Stimulated activated CD8-positive, alpha-beta memory T cell treated with anti-CD3 and anti-CD28 coated beads, Interleukin-4, amount 100 ng/mL, for 24 hours (primary cell): ENCODE measurements around the gene DGKB.

Experiments used
- DNase-seq: peaks from one replicate; pipeline ENCODE4 v3.0.0-alpha.2; 2020; ENCODE audit warnings: low read depth

Gene DGKB

DNA sequence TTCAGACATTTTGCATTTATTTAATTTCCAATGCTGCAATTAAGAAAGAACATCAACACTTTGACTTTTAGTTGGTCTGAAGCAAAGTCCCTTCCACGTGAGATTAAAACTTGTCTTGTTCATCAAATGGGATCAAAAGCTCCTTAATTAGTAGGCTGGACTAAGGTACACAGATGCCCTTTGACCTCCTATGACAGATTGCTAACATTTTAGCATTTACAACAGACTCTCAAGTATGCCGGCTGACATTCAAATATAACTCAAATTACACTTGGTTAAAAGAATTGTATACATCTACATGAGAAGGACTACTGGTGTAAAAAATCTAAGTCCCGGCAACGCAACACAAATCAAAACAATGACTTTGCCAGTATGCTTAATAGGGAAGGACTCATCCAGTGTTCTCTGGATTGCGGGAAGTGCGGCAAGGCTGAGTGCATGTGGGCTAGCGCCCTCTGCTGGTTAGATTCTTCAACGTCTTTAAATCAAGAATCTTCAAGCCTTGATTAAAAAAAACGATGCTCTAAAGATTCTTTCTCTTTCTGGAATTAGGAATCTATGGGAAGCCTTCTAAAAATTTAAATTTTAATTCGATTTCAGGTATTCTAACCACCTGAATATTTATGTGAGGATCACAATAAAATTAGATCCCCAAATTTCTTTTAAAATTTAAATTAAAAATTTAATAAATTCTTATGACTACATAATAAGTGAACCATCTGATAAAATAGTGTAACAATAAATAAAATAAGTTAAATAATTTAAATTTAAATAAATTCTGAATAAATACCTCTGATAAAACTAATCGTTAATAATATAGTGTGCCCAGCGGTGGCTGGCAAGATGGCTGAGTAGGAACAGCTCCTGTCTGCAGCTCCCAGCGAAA, 444.7 kb downstream of the DGKB start:
- DNase-seq: peak; percentile 10

DNA sequence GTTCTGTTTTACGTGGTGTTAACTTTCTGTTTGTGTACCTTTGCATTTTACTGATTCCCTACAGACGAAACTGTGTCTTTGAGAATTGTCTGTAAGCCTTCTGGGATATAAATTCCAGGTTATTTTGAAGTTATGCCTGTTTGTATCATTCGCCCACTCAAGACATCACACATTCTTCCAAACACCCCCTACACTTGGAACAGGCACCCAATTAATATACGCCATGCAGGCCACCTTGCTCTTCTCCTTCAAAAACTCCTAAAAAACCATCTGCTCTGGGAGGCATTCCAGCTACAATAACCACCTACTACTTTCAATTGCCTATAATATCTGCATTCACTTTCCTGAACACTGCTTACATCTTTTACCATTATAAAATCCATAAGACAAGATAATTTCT, 453.3 kb downstream of the DGKB start:
- no peak for DNase-seq

DNA sequence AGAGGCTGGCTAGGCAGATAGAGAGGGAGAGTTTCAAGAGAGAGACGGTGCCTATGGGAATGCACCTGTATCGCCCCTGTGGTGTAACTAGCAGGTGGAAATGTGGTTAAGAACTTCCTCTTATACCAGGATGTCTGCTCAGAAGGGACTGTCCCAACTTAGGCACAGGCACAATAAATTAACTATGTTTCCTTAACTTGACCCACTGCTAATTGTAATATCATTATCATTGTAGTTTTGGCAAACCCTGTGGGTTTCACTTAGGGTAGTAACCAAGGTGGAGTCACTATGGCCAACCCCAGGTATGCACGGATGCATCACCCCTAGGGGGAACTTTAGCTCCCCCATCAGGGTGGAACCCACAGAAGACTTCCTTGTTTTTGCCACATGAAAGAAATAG, 455.7 kb downstream of the DGKB start:
- no peak for DNase-seq

- no peak for DNase-seq
These were observed 456.3 kb downstream of the DGKB start for GRCh38 chr7:14446219-14446618.

GRCh38 chr7:14438366-14438765, 464.2 kb downstream of the DGKB start:
- DNase-seq: no peak

- no peak for DNase-seq
These were observed 465.7 kb downstream of the DGKB start for GRCh38 chr7:14436878-14437277.

DNA sequence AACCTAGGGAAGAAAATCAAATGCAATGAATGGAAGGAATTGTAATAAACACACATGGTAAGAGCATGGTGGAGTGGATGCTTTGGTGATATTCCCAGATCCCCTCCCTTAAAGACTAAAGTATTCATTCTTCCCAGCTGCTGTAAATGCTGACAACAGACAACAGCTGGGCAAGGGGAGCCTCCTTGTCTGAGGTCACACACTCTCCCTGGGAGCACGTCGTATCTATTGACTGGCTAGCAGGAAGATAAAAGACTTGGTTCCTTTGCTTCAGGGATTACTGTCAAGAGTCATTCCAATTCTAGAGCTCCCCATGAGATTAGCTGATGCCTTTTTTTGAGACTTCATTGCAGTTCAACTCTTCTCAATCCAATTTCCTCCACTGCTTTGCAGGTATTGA, 469.6 kb downstream of the DGKB start:
- DNase-seq: no peak

- DNase-seq: no peak
These were observed 471.6 kb downstream of the DGKB start for GRCh38 chr7:14430926-14431325.

GRCh38 chr7:14425559-14425958, 477.0 kb downstream of the DGKB start:
- DNase-seq: no peak

DNA sequence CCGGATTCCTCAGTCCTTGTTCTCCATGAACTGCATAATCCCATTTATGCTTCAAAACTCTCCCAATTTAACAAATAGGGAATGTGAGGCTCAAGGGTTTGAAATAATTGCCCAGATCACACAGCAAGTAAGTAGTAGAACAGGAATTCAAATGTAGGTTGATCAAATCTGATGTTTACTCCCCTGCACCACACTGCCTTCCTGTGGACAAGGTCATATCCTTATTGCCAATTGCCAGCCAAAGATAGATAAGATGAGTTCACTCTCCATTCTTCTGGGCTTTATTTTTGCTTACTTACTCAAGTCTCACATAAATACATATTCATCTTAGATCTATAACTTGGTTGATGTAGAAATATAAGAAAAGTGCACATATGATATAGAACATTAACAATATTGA, 477.9 kb downstream of the DGKB start:
- no peak for DNase-seq

DNA sequence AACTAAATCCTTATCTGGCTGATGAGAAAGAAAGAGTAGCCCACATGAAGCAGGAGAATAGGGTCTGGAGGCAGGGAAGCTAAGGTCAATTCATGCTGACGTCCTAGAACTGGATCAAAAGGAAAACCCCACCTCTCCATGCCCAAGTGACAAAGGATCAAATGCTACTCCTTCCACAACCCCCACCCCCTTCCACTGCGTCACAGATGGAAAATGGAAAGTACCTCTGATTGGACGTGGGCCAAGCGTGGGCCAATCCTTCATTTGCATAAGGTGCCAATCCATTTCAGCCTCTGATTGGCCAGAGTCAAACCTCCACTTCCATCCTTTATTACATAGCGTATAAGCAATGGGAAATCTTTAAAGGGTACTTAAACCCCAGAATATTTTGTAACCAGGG, 481.8 kb downstream of the DGKB start:
- DNase-seq: no peak

GRCh38 chr7:14419531-14419930, 483.0 kb downstream of the DGKB start:
- no peak for DNase-seq

- no peak for DNase-seq
These were observed 483.9 kb downstream of the DGKB start for GRCh38 chr7:14418633-14419032.

DNA sequence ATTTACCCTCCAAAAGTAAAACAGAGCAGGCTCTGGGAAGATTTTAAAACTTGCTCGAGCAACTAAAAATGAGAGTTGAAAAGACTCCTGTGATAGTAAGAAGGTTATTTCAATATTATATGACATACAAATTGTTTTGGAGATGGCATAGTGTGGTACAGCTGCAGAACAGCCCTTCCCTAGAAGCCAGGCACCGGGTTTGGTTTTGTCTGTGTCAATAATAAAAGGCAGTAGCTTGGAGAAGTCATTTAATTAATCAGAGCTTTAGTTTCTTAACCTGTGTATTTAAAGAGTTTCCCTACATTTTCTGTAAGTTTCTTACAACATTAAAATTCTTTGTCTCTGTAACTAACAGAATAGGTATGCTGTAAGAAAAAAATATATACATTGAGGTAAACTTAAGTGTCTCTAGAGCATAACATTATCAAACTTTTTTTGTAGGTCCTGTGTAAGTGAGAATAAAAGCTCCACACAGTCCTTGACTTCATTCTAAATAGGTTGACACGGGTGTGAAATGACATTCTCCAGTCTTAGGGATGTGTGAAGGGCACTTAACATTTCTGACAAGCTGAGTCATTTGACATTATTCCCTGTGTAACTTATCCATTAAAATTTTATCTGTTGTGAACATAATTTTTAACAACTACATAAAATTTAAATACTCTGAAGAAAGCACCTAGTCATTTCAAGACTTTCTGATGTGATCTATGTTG, 488.1 kb downstream of the DGKB start:
- DNase-seq: no peak

- DNase-seq: no peak
These were observed 495.1 kb downstream of the DGKB start for GRCh38 chr7:14407246-14408015.

- DNase-seq: no peak
These were observed 499.0 kb downstream of the DGKB start for GRCh38 chr7:14403587-14403986.

DNA sequence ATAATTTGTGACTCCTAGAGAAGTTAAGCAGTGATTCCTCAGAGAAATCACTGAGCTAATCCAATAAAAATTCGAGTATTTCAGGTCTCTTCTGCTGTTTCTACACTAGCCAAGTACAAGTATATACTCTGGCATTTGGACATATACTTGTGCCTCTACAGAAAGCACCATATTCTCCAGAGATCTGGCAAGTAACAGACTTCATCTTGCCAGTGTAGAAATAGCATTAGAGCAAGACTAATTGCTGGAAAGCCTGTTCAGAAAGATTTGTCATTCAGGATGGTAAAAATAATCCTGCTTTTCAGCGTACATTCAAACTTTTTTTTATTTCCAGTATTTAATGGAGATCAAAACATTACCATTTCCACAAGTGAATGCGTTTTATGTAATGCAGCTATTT, 502.3 kb downstream of the DGKB start:
- DNase-seq: no peak

GRCh38 chr7:14398526-14398925, 504.0 kb downstream of the DGKB start:
- DNase-seq: no peak

DNA sequence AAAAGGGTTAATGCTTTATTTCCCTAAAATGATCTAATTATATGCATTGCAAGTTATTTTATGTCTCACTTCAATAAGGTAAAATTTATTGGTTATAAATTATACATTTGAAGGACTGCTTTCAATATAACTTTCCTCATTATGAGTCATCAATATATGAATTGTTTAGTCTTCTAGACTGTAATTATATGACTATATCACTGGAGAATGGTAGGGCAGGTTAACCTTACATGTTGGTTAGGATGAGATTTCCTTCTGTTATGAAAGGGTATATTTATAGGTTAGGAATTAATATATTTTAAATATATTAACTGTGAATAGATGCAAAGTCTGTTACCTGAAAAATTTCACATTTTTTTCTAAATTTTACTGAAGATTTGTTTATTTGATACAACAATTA, 506.7 kb downstream of the DGKB start:
- no peak for DNase-seq

- DNase-seq: no peak
These were observed 507.8 kb downstream of the DGKB start for GRCh38 chr7:14394786-14395185.

GRCh38 chr7:14389595-14389994, 513.0 kb downstream of the DGKB start:
- no peak for DNase-seq

GRCh38 chr7:14389181-14389591, 513.4 kb downstream of the DGKB start:
- DNase-seq: no peak

DNA sequence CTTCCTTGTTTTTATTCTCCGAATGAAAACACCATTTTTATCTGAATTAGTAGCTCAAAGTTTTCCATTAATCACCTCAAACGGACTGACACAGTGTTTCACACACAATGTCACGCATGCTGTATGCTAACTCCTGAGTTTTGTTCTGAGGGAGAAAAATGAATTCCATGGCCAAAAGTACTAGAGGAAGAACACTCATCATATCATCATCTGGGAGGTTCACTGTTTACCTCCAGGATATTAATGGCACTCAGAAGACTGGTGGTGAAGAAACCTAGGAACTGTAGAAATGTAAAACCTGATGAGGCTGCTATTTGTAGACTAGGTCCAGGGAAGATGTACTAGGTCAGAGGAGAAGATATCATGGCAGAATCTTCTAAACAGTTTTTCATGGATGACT, 517.5 kb downstream of the DGKB start:
- no peak for DNase-seq
